Uterus (tissue), 2 donors: Measurements from ENCODE around the gene ID1.

Source experiments
- CTCF ChIP-seq, 4 experiments: fragments of 200-600 bp in 2 of 4; fragments of 450-650 bp in 2 of 4; sonication (generic) in 2 of 4; IDR thresholded peaks; one replicate each; pipeline ENCODE4 v1.5.1; 2016 to 2019; ENCODE audit warnings: antibody characterized with exemption in 4 of 4, mild to moderate bottlenecking in 2 of 4, moderate library complexity in 1 of 4
- POLR2A ChIP-seq, 2 donors: fragments of 450-650 bp; IDR thresholded peaks; one replicate each; pipeline ENCODE4 v1.6.1; 2016; ENCODE audit warnings: antibody characterized with exemption in 2 of 2, mild to moderate bottlenecking in 1 of 2, moderate library complexity in 1 of 2

- TF ChIP-seq CTCF (IDR thresholded peaks at IDR 0.05) (no peak), POLR2A (IDR thresholded peaks at IDR 0.05) (peak in 1 of 2 donors; percentile 37)
Observed at GRCh38 chr20:31587545-31588389, 17.3 kb upstream of the ID1 start.
